ENCODE data around the gene DTD1. TPM values are rescaled to one million over a fixed set of nuclear protein-coding genes. Genes with fewer than 3 reads are reported as not detected.

Gene DTD1
- total RNA-seq, 4 donors from 2014 or later = 6.0 to 18.8 (median 10.2) TPM

DNA sequence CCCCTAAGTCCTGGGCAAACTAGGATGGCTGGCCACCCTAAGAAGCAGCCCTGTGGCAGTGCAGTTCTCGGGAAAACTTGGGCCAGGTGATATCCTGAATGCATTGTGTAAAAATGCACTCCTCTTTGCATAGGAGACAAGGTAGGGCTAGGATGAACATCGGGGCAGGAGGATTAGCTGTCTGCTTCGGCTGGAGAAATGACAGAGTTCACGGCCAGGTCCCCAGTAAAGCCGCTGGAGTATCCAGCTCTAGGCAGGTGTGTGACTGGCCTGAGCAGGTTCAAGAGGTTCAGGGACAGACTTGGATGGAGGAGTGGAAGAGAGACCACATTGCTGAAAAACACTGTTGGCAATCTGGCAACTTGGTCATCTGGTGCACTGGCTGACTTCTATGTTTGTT is 26.4 kb downstream of the DTD1 start:
- H3K4me3 ChIP-seq = no peak overlapping the region
- DNase-seq = no peak
- H3K27me3 ChIP-seq = no peaks in the 10 kb centered on the region
- H3K27ac ChIP-seq = no peak overlapping the region
- no peaks in the 10 kb centered on the region for H3K36me3 ChIP-seq
- no peak for TF ChIP-seq POLR2A (IDR thresholded peaks at IDR 0.05)
- H3K9me3 ChIP-seq = no peaks in the 10 kb centered on the region
- no peaks in the 10 kb centered on the region for H3K4me1 ChIP-seq

DNA sequence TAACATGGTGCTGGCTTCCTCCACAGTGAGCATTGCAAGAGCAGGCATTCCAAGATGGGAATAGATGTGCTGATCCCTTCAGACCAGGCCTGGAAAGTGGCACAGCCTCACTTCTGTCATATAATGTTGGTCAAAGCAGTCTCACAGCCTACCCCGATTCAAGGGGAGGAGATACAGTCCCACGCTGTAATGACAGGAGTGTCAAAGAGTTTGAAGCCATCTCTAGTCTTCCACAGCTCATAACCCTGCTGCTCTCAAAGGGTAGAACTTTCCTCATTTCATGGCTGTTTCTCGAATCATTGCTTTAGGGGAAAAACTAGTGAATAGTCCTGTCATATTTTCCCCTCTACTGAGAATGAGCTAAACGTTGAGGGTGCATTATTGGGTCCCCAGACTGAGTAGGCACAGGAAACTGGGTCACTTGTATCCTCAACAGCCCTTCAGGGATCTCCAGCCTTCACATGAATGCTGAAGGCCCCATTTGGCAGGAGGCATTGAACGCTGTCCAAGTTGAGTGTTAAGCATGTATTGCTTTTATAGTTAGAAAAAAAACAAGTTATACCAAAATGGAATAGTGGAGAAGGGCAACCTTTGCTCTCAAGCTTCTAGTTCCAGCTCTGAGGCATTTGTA is 27.3 kb downstream of the DTD1 start:
- H3K9me3 ChIP-seq = no peaks in the 10 kb centered on the region
- no peaks in the 10 kb centered on the region for H3K27me3 ChIP-seq
- no peak for DNase-seq
- no peaks in the 10 kb centered on the region for H3K36me3 ChIP-seq
- no peaks in the 10 kb centered on the region for H3K4me1 ChIP-seq
- TF ChIP-seq, protein P1, sequence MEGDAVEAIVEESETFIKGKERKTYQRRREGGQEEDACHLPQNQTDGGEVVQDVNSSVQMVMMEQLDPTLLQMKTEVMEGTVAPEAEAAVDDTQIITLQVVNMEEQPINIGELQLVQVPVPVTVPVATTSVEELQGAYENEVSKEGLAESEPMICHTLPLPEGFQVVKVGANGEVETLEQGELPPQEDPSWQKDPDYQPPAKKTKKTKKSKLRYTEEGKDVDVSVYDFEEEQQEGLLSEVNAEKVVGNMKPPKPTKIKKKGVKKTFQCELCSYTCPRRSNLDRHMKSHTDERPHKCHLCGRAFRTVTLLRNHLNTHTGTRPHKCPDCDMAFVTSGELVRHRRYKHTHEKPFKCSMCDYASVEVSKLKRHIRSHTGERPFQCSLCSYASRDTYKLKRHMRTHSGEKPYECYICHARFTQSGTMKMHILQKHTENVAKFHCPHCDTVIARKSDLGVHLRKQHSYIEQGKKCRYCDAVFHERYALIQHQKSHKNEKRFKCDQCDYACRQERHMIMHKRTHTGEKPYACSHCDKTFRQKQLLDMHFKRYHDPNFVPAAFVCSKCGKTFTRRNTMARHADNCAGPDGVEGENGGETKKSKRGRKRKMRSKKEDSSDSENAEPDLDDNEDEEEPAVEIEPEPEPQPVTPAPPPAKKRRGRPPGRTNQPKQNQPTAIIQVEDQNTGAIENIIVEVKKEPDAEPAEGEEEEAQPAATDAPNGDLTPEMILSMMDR (IDR thresholded peaks at IDR 0.05) = no peak
- TF ChIP-seq POLR2A (IDR thresholded peaks at IDR 0.05) = no peak
- no peak overlapping the region for H3K27ac ChIP-seq
- no peak overlapping the region for H3K4me3 ChIP-seq

DNA sequence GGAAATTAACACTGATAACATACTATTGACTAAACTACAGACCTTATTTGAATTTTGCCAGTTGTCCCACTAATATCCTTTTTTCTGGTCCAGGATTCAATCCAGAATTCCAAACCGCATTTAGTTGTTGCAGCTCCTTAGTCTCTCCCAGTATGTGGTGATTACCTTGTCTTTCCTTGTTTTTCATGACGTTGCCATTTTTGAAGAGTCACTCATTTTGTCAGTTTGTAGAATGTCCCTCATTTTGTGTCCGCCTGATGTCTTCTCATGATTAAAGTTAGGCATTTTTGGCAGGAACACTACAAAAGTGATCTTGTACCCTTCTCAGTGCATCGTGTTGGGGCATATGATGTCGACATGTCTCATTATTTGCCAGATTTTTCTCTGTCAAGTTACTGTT is 33.1 kb downstream of the DTD1 start:
- Histone ChIP-seq H3K9me3 (no peaks in the 10 kb centered on the region), H3K27ac (no peak overlapping the region), H3K27me3 (no peaks in the 10 kb centered on the region), H3K4me3 (no peak overlapping the region), H3K36me3 (no peaks in the 10 kb centered on the region), H3K4me1 (no peaks in the 10 kb centered on the region)
- TF ChIP-seq, protein P1 (IDR thresholded peaks at IDR 0.05) = no peak
- TF ChIP-seq POLR2A (IDR thresholded peaks at IDR 0.05) = no peak
- no peak for DNase-seq

DNA sequence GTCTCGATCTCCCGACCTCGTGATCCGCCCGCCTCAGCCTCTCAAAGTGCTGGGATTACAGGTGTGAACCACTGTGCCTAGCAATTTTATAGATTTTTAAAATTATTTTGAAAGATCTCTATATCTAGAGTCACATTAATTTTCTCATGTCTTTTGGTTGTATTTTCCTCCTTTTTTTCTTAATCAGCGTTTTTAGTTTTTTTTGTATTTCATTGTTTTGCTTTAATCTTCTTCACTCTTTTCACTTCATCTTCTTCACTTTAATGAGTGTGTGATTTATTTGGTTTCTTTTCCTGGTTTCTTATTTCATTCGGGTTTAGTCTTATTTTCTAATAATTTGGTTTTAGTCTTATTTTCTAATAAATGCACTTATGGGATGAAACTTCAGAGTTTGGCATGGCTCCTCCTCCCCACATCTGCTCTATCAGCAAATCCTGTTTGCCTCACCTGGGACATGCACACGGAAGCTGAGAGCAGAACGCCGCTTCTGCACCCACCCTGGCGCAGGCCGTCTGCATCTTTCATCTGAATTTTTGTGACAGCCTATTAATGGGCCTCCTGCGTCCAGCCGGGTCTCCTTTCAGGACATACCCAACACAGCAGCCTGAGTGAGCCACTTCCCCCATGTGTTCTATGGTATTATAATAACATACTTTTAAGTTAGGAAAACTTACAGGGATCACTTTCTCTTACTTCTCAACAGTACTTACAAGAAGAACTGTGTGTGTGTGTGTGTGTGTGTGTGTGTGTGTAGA is 35.5 kb downstream of the DTD1 start:
- H3K27me3 ChIP-seq = no peaks in the 10 kb centered on the region
- no peak overlapping the region for H3K27ac ChIP-seq
- no peaks in the 10 kb centered on the region for H3K9me3 ChIP-seq
- H3K4me3 ChIP-seq = no peak overlapping the region
- TF ChIP-seq POLR2A (IDR thresholded peaks at IDR 0.05) = no peak
- TF ChIP-seq, protein P1 (IDR thresholded peaks at IDR 0.05) = no peak
- DNase-seq = no peak
- no peaks in the 10 kb centered on the region for H3K4me1 ChIP-seq
- no peaks in the 10 kb centered on the region for H3K36me3 ChIP-seq

DNA sequence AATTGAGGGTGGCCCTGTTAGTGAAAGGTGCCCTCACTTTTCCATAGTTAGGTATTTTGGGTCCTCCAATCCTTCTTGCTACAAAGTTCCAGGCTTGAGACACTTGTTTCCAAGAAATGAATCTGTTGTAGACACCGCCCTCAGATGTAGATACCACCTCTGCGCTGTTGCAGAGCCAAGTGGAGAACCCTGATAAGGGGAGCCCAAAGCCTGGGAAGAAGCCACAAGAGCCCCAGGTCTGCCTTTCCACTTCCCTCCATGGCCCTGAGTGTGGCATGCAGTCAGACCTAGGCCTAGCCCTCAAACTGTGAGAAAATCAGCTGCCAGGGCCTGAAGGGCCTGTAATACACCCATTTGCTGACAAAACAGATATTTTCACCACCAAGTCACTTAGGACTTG is 37.1 kb downstream of the DTD1 start:
- no peaks in the 10 kb centered on the region for H3K27me3 ChIP-seq
- no peaks in the 10 kb centered on the region for H3K36me3 ChIP-seq
- no peaks in the 10 kb centered on the region for H3K9me3 ChIP-seq
- H3K4me1 ChIP-seq = no peaks in the 10 kb centered on the region
- no peak overlapping the region for H3K4me3 ChIP-seq
- TF ChIP-seq, protein P1 (IDR thresholded peaks at IDR 0.05) = no peak
- TF ChIP-seq POLR2A (IDR thresholded peaks at IDR 0.05) = no peak
- H3K27ac ChIP-seq = no peak overlapping the region
- DNase-seq = no peak

DNA sequence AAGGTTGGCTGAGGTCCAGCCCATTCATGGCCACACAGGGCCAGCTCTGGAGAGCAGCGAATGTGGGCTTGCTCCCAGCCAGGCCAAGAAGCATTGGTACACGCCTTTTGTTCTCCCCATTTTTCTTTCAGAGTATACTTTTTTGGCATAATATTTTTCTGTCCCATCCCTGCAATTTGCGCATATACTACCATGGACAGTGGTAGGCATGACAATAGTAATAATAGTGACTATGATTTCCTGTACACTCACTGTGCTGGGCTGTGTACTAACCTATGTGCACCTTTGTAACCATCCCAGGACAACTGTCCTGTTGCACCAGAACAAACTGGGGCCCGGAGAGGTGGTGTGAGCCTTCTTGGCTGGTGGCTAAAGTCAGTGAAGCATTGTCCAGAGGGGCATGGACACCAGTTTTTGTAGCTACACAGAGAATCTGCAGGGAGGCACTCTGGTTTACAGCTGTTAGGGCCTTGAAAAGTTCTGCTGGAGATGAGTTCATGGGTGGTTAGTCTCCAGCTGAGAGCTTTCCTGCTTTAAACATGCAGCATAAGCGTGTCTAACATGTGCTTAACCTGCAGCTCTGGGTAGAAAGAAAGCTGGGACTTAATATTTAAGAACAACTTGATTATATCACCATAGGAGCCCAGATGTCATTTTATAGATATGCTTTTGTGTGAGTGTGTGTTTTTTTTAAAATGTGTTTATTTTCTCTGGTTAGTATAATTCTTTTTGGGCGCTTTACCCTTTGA is 38.2 kb downstream of the DTD1 start:
- TF ChIP-seq POLR2A (IDR thresholded peaks at IDR 0.05) = no peak
- TF ChIP-seq, protein P1 (IDR thresholded peaks at IDR 0.05) = no peak
- Histone ChIP-seq H3K4me3 (no peak overlapping the region), H3K36me3 (no peaks in the 10 kb centered on the region), H3K9me3 (no peaks in the 10 kb centered on the region), H3K27ac (no peak overlapping the region), H3K4me1 (no peaks in the 10 kb centered on the region), H3K27me3 (no peaks in the 10 kb centered on the region)
- DNase-seq = no peak
